GM11168 (cell line): ENCODE measurements around the gene MROH9.
"Not testable (repeated sequence)": the region's sequence is repeated elsewhere in the genome, so short reads cannot be mapped to it uniquely, and the experiment has no call there.

Experiments
- in situ Hi-C: fragments of 300-500 bp; cut with MboI; formaldehyde crosslinking; loops from one replicate; pipeline ENCODE4 v1.12.0; 2022; ENCODE audit warnings: low sequenced_read_pairs; ENCODE audit not compliant: unreplicated experiment

MROH9 gene, protein sequence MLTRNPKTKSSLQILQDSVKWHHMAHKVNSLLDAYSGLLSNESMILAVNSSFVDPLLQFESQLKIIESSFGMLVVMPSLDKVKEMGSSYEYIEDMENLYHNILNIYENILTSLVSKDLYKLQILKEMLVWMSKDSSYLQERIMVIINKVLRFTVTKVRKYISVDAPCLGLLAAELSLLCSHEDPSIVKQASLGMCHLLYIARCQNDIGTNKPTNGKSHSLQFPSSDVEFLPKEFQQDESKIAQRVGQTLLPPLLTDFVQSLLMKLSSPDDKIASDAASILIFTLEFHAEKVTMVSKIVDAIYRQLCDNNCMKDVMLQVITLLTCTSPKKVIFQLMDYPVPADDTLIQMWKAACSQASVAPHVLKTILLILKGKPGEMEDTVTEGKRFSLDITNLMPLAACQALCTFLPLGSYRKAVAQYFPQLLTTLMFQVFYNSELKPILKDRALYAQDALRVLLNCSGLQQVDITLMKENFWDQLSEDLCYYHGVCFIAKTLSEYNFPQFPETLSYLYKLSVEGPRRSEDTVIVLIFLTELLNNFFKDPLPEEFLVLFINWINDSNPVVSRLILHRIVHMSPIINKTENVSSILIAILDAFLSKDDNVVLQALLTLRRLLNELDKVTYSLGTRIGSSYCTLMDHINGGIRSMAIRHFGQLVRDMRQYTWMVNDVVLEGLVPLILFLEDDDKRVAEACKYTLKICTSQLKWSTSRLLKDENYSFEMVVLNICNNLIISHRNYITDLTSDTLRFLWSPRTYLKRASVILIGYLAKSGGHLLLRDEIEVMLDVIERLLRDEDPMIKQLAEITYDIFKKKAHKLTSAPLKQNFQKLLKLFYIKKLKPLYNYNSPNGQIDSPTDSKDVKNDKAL

GRCh38 chr1:170935231-170935630, at the start of gene MROH9:
Gene MROH9, plus strand, starts transcription at chr1:170935534. Its CDS starts 10,023 bp downstream, at chr1:170945557.
- in situ Hi-C loops = no loop called here

- in situ Hi-C loops = loop anchor here (25.0 kb wide), 1 partner anchor 198 kb away; no protein-coding TSS in a partner anchor
These were observed 49.8 kb upstream of the MROH9 start for GRCh38 chr1:170885551-170885950.

DNA sequence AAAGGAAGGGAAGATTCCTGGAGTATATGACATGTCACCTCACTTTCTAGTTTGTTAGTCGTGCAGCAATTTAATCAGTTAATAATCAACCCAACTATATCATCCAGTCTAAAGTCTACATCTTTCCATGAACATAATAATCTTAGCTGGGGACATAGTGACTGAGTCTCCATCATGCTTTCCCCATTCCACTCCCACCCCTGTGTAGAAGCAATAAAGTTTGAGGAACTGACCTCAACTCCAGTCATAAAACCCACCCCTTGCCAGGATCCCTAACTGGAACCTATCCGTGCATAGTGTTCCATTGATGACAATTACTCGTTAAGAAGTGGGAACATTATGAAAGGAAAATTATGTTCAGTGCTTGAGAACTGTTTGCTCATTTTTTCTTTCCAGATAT, 48.9 kb upstream of the MROH9 start:
- in situ Hi-C loops = loop anchor here (25.0 kb wide), 1 partner anchor 199 kb away; no protein-coding TSS in a partner anchor

DNA sequence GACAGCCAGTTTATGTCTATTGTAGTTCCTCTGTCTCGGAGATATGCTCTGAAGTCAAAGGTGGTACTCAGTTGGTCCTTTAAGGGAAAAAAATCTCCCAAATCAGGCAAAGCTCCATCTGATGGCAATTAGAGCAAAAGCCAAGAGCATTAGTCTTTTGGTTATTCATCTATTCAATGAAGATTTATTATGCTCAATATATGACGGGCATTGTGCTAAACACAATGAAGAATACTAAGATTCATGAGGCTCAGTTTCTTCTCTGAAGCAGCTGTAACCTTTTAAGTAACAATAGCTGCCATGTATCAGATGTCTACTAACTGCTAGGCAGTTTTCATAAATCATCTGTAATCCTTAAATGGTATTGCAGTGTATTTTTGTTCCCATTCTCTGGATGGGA, 47.6 kb upstream of the MROH9 start:
- in situ Hi-C loops = loop anchor here (25.0 kb wide), 1 partner anchor 200 kb away; no protein-coding TSS in a partner anchor

DNA sequence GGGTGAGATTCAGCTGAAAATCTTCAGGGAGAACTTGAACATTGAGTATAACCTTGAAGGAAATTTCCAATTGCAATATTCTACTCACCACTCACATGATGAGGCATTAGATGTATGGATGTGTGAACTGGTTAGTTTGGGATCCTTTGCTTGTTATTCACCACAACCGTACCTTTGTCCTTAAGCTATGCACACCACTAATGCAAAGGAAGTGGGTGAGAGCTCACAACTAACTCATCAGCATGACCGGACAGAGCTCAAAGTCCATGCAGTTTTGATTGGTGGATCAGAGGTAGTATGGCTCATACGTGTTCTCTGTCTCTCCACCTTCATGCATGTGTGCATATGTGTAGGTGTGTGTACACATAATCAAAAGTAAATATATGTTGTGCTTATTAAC, 43.5 kb upstream of the MROH9 start:
- in situ Hi-C loops = loop anchor here (25.0 kb wide), 1 partner anchor 205 kb away; no protein-coding TSS in a partner anchor

DNA sequence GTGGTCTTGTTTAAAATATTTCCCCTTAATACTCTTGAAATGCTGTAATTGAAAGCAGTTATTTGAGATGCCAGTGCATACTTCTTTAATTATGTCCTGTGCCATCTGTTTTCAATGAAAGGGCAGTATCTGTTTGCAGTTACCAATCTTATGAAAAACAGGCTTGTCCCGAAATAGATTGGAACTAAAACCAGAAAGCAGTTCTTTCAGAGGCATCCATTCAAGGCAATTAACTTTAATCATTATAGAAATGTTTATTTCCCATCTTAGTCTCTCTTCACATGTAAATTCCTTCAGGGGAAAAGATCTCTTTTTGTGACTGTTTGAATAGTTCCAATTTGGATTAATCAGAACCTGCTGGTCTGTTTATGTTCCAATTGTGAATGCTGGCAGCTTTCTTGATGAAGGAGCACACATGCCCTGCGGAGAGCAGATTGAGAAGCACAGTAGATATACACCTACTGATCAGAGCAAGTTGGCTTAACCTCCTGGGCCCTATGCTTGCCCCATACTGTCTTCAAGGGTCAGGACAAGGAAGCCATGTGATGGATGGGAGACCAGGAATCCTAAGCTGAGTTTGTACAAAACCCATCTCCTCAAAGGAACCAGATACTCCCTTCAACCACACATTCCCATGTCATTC, 41.6 kb upstream of the MROH9 start:
- in situ Hi-C loops = loop anchor here (25.0 kb wide), 1 partner anchor 206 kb away; no protein-coding TSS in a partner anchor

GRCh38 chr1:170903961-170904360, 31.4 kb upstream of the MROH9 start:
- in situ Hi-C loops = no loop called here

GRCh38 chr1:170908942-170909341, 26.4 kb upstream of the MROH9 start:
- in situ Hi-C loops = no loop called here

- in situ Hi-C loops = no loop called here
These were observed 25.1 kb upstream of the MROH9 start for GRCh38 chr1:170910273-170910672.

GRCh38 chr1:170917373-170917772, 18.0 kb upstream of the MROH9 start:
- in situ Hi-C loops = no loop called here

DNA sequence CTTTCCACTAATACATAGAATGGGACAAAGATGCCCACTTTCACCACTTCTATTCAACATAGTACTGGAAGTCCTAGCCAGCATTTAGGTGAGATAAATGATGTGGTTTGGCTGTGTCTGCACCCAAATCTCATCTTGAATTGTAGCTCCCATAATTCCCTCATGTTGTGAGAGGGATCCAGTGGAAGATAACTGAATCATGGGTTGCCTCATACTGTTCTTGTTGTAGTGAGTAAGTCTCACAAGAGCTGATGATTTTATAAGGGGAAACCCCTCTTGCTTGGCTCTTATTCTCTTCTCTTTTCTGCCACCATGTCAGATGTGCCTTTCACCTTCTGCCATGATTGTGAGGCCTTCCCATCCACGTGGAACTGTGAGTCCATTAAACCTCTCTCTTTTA, 10.7 kb upstream of the MROH9 start:
- in situ Hi-C loops = not testable (repeated sequence)

DNA sequence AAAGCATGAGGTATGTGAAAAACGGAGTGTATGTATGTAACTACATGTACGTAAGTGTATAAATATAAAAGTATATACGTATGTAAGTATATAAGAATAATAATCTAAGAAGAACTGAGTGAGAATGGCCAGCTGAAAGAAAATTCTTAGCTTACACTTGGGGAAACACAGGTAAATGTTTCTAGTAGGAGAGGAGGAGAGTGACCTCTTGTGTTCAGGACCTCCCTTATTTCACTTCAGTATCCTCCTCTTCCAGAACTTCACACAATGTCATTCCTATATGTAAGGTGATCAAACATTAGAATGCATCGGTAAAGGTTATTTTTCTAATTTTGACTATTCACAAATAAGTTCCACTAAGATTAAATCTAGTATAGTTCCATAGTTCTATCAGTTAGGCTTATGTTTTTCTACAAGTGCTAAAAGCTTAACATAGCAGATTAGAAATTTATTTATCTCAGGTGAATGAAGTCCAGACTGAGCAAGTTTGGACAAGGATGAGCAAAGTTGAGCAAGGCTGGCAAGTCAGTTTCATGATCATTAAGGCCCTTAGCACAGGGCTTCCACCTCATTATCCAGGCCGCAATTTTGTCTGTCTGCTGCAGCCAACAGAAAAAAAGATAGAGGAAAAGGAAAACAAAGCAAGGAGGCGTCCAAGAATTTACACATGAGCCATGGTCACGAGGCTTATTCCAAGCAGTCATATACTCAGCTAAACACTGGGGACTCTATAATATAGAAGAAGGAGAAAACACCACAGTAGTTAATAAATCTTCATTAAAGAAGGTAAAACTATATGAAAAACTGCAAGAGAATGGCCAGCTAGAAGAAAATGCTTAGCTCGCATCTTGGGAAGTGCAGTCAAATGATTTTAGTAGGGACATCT, 7.1 kb upstream of the MROH9 start:
- in situ Hi-C loops = no loop called here

- in situ Hi-C loops = no loop called here
These were observed 5.9 kb upstream of the MROH9 start for GRCh38 chr1:170929412-170929834.

GRCh38 chr1:170929835-170930554, 5.3 kb upstream of the MROH9 start:
- in situ Hi-C loops = no loop called here

- in situ Hi-C loops = no loop called here
These were observed 3.7 kb upstream of the MROH9 start for GRCh38 chr1:170931650-170932049.

DNA sequence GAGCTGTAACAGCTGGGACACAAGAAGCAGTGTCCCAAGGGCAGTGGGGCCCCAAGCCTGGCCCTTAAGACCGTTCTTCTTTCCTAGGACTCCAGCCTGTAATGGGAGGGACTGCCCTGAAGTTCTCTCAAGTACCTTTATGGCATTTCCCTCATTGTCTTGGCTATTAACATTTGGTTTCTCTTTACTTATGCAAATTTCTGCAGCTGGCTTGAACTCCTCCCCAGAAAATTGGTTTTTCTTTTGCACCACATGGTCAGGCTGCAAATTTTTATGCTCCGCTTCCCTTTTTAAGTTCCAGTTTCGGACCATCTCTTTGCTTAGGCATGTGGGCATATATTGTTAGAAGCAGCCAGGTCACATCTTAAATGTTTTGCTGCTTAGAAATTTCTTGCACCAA, 3.1 kb upstream of the MROH9 start:
- in situ Hi-C loops = no loop called here

DNA sequence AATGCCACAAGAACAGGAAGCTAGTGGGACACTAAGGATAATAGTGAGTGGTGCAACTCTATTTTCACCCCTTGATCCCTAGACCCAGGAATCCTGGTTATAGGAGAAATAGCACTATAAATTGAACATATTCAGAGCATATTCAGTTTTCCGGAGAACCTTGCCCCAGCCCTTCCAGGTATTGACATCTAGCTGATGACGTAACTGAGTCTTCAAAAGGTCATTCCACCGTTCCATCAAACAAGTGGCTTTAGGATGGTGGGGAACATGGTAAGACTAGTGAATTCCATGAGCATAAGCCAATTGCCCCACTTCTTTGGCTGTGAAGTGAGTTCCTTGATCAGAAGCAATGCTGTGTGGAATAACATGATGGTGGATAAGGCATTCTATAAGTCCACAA, 2.9 kb downstream of the MROH9 start:
- in situ Hi-C loops = no loop called here

GRCh38 chr1:170939476-170939875, 4.1 kb downstream of the MROH9 start:
- in situ Hi-C loops = no loop called here

GRCh38 chr1:170951744-170952143, 16.4 kb downstream of the MROH9 start:
- in situ Hi-C loops = not testable (repeated sequence)
